H9 (cell line): Measurements from ENCODE around the gene HOXB6. TPM values are rescaled to one million over a fixed set of nuclear protein-coding genes. Genes with fewer than 3 reads are reported as not detected.

Experiments used
- DNase-seq: peaks from one replicate; pipeline ENCODE4 v3.0.0-alpha.2; 2017
- H2AFZ ChIP-seq: one replicate; pipeline ENCODE4 v1.6.1; 2013; ENCODE audit warnings: mild to moderate bottlenecking, low read length, control low read depth, moderate library complexity
- H2AK5ac ChIP-seq: 2 replicates; pipeline ENCODE4 v1.6.1; 2013; ENCODE audit warnings: low read length, control low read depth, mixed read lengths; ENCODE audit not compliant: insufficient read length
- H2BK120ac ChIP-seq: one replicate; pipeline ENCODE4 v1.6.1; 2013; ENCODE audit warnings: low read depth, mild to moderate bottlenecking, low read length, control low read depth, inconsistent platforms; ENCODE audit not compliant: poor library complexity, severe bottlenecking
- H2BK12ac ChIP-seq: 2 replicates; pipeline ENCODE4 v1.6.1; 2013; ENCODE audit warnings: low read length, control low read depth, mixed read lengths, low read depth; ENCODE audit not compliant: insufficient read length
- H2BK15ac ChIP-seq: 2 replicates; pipeline ENCODE4 v1.6.1; 2013; ENCODE audit warnings: low read depth, low read length, control low read depth
- H2BK20ac ChIP-seq: one replicate; pipeline ENCODE4 v1.6.1; 2013; ENCODE audit warnings: low read depth, mild to moderate bottlenecking, low read length, control low read depth, inconsistent platforms; ENCODE audit not compliant: poor library complexity, severe bottlenecking
- H2BK5ac ChIP-seq: 2 replicates; pipeline ENCODE4 v1.6.1; 2013; ENCODE audit warnings: low read length, control low read depth, mixed read lengths; ENCODE audit not compliant: insufficient read length
- H3K14ac ChIP-seq: 2 replicates; pipeline ENCODE4 v1.6.1; 2013; ENCODE audit warnings: low read length, control low read depth; ENCODE audit not compliant: insufficient read depth
- H3K18ac ChIP-seq: 2 replicates; pipeline ENCODE4 v1.6.1; 2013; ENCODE audit warnings: low read depth, mild to moderate bottlenecking, mixed read lengths, low read length, control low read depth; ENCODE audit not compliant: insufficient read length
- H3K23ac ChIP-seq: 2 replicates; pipeline ENCODE4 v1.6.1; 2013; ENCODE audit warnings: low read length, control low read depth, mixed read lengths, low read depth; ENCODE audit not compliant: insufficient read length
- H3K23me2 ChIP-seq: 2 replicates; pipeline ENCODE4 v1.6.1; 2013; ENCODE audit warnings: low read depth, mild to moderate bottlenecking, mixed read lengths, low read length, control low read depth; ENCODE audit not compliant: insufficient read length, poor library complexity, severe bottlenecking
- H3K27ac ChIP-seq: 2 replicates; pipeline ENCODE4 v1.5.1; 2013; ENCODE audit warnings: low read length, control low read depth, mixed read lengths, low read depth; ENCODE audit not compliant: insufficient read length
- H3K27me3 ChIP-seq: 2 replicates; pipeline ENCODE4 v1.6.1; 2013; ENCODE audit warnings: low read length, control low read depth, inconsistent platforms; ENCODE audit not compliant: insufficient read depth
- H3K4ac ChIP-seq: 2 replicates; pipeline ENCODE4 v1.6.1; 2013; ENCODE audit warnings: low read depth, mild to moderate bottlenecking, control low read depth, inconsistent platforms, low read length, moderate library complexity
- H3K4me1 ChIP-seq: 2 replicates; pipeline ENCODE4 v1.6.1; 2013; ENCODE audit warnings: low read length, control low read depth, inconsistent platforms; ENCODE audit not compliant: insufficient read depth
- H3K4me2 ChIP-seq: 2 replicates; pipeline ENCODE4 v1.6.1; 2013; ENCODE audit warnings: low read length, control low read depth, mixed read lengths; ENCODE audit not compliant: insufficient read length, insufficient read depth
- H3K56ac ChIP-seq: 2 replicates; pipeline ENCODE4 v1.6.1; 2013; ENCODE audit warnings: low read depth, mild to moderate bottlenecking, mixed read lengths, low read length, control low read depth; ENCODE audit not compliant: insufficient read length
- H3K79me1 ChIP-seq: 2 replicates; pipeline ENCODE4 v1.6.1; 2013; ENCODE audit warnings: low read depth, mild to moderate bottlenecking, moderate library complexity, low read length, control low read depth, inconsistent platforms; ENCODE audit not compliant: insufficient read depth, poor library complexity, severe bottlenecking
- H3K79me2 ChIP-seq: 2 replicates; pipeline ENCODE4 v1.6.1; 2013; ENCODE audit warnings: low read length, control low read depth, inconsistent platforms; ENCODE audit not compliant: insufficient read depth
- H3K9ac ChIP-seq: 2 replicates; pipeline ENCODE4 v1.6.1; 2013; ENCODE audit warnings: low read length, control low read depth, mixed read lengths; ENCODE audit not compliant: insufficient read length; ENCODE audit errors: extremely low read depth
- H3K9me3 ChIP-seq: one replicate; pipeline ENCODE4 v1.6.1; 2013; ENCODE audit warnings: low read depth, low read length, inconsistent platforms; ENCODE audit not compliant: control insufficient read depth
- H3T11ph ChIP-seq: one replicate; pipeline ENCODE4 v1.6.1; 2013; ENCODE audit warnings: mild to moderate bottlenecking, low read length, control low read depth, inconsistent platforms
- H4K20me1 ChIP-seq: one replicate; pipeline ENCODE4 v1.6.1; 2013; ENCODE audit not compliant: control insufficient read depth, insufficient read length, insufficient read depth
- H4K5ac ChIP-seq: 2 replicates; pipeline ENCODE4 v1.6.1; 2013; ENCODE audit warnings: low read depth, mild to moderate bottlenecking, mixed read lengths, low read length, control low read depth; ENCODE audit not compliant: insufficient read length
- H4K8ac ChIP-seq: replicated peaks from 2 replicates; pipeline ENCODE4 v1.6.1; 2013; ENCODE audit warnings: low read length, control low read depth, mixed read lengths, low read depth; ENCODE audit not compliant: insufficient read length
- H4K91ac ChIP-seq: 2 replicates; pipeline ENCODE4 v1.6.1; 2013; ENCODE audit warnings: low read depth, mild to moderate bottlenecking, moderate library complexity, mixed read lengths, low read length, control low read depth; ENCODE audit not compliant: insufficient read length
- H3K27ac Mint-ChIP-seq, 3 experiments: 2 replicates in 2 of 3; 3 replicates in 1 of 3; pipeline ENCODE4 v1.8.0; 2020 to 2021; ENCODE audit warnings: mixed read lengths in 3 of 3, mild to moderate bottlenecking in 1 of 3, moderate library complexity in 1 of 3
- H3K27me3 Mint-ChIP-seq: 2 replicates; pipeline ENCODE4 v1.8.0; 2021; ENCODE audit warnings: low read depth, mild to moderate bottlenecking, moderate library complexity, mixed read lengths
- H3K36me3 Mint-ChIP-seq, 3 experiments: 2 replicates in 2 of 3; 3 replicates in 1 of 3; pipeline ENCODE4 v1.8.0; 2020 to 2021; ENCODE audit warnings: low read depth in 3 of 3, mixed read lengths in 3 of 3; ENCODE audit not compliant: insufficient read depth in 1 of 3
- H3K4me1 Mint-ChIP-seq, 2 experiments: 2 replicates each; pipeline ENCODE4 v1.8.0; 2020; ENCODE audit warnings: mixed read lengths in 2 of 2
- H3K4me3 Mint-ChIP-seq, 2 experiments: 2 replicates in 1 of 2; 3 replicates in 1 of 2; pipeline ENCODE4 v1.8.0; 2020 to 2021; ENCODE audit warnings: mild to moderate bottlenecking in 2 of 2, mixed read lengths in 2 of 2, moderate library complexity in 1 of 2
- H3K9me3 Mint-ChIP-seq, 2 experiments: 2 replicates in 1 of 2; 3 replicates in 1 of 2; pipeline ENCODE4 v1.8.0; 2020; ENCODE audit warnings: mild to moderate bottlenecking in 2 of 2, mixed read lengths in 2 of 2, moderate library complexity in 1 of 2
- CTCF ChIP-seq: fragments of 200-600 bp; sonication (generic); conservative IDR thresholded peaks from 3 replicates; pipeline ENCODE4 v1.8.0; 2021; ENCODE audit warnings: antibody characterized with exemption, mild to moderate bottlenecking
- WGBS: extraction: QIAGEN DNeasy Blood & Tissue Kit; methylation state at CpG from one replicate; pipeline ENCODE4 v1.1.7; 2013; ENCODE audit warnings: missing lambda C conversion rate, low lambda C conversion rate, mixed read lengths; ENCODE audit not compliant: insufficient read length; ENCODE audit errors: extremely low coverage; 5-methylcytosine and 5-hydroxymethylcytosine counted together
- total RNA-seq: library from RNA; stranded (reverse); gene quantifications from 2 replicates; pipeline ENCODE4 v1.2.1, GENCODE V29; 2021

The HOXB6 gene
- total RNA-seq, 1 experiment from 2014 or later = not detected

GRCh38 chr17:48647963-48648245 is 43.1 kb upstream of the HOXB6 start:
- peaks cover 99% of the 10 kb centered on the region for H3K27me3 Mint-ChIP-seq
- H3K9me3 Mint-ChIP-seq = peaks cover 3 to 9% of the 10 kb centered on the region in 2 experiments; a peak in 3 of 5 replicates
- Histone ChIP-seq H3K27ac (no peak overlapping the region), H3K27me3 (peaks cover 64% of the 10 kb centered on the region), H2BK120ac (no peak overlapping the region), H3K79me1 (no peaks in the 10 kb centered on the region), H3K9me3 (no peaks in the 10 kb centered on the region), H2BK15ac (no peak overlapping the region), H3K23me2 (peaks cover 8% of the 10 kb centered on the region), H4K5ac (no peak overlapping the region), H4K91ac (no peak overlapping the region), H2BK12ac (no peak overlapping the region), H3T11ph (no peak overlapping the region), H3K14ac (no peak overlapping the region), H3K79me2 (no peaks in the 10 kb centered on the region), H3K4ac (no peak overlapping the region), H4K8ac (no peak overlapping the region), H3K18ac (no peak overlapping the region), H3K23ac (no peak overlapping the region), H2BK5ac (no peak overlapping the region), H4K20me1 (no peaks in the 10 kb centered on the region), H3K4me1 (no peaks in the 10 kb centered on the region), H3K9ac (no peak overlapping the region), H2AFZ (no peak overlapping the region), H2AK5ac (no peak overlapping the region), H2BK20ac (no peak overlapping the region), H3K56ac (no peak overlapping the region), H3K4me2 (no peak overlapping the region)
- H3K4me3 Mint-ChIP-seq = peak overlapping the region in 1 of 2 experiments; percentile 68; a peak in 2 of 5 replicates
- DNase-seq = no peak
- H3K4me1 Mint-ChIP-seq = peaks cover 5 to 10% of the 10 kb centered on the region in 2 experiments
- no CpG with 5 or more reads among the region's 1 CpG for WGBS
- no peaks in the 10 kb centered on the region; a peak in 1 of 7 replicates for H3K36me3 Mint-ChIP-seq
- H3K27ac Mint-ChIP-seq = no peak overlapping the region
- no peak for TF ChIP-seq CTCF
